ENCODE data around the gene AGAP2. TPM values are rescaled to one million over a fixed set of nuclear protein-coding genes. Genes with fewer than 3 reads are reported as not detected.

The AGAP2 gene
- total RNA-seq, 1 donor from 2014 or later = not detected

- DNase-seq (ENCODE audit: low read depth) = no peak
- H3K27me3 ChIP-seq (ENCODE audit: control insufficient read depth, insufficient read depth, low read length) = peaks cover 12% of the 10 kb centered on the region
- H3K36me3 ChIP-seq (ENCODE audit: control insufficient read depth, insufficient read depth, low read length) = peaks cover 2% of the 10 kb centered on the region
- H3K4me3 ChIP-seq (ENCODE audit: low read depth, low read length) = no peak overlapping the region
- TF ChIP-seq CTCF (IDR thresholded peaks at IDR 0.05; ENCODE audit: insufficient read depth, low read length, poor library complexity, severe bottlenecking) = no peak
Measured at GRCh38 chr12:57720606-57721595, 17.6 kb downstream of the AGAP2 start.

- peaks cover 2% of the 10 kb centered on the region for H3K36me3 ChIP-seq (ENCODE audit: control insufficient read depth, insufficient read depth, low read length)
- no peak for DNase-seq (ENCODE audit: low read depth)
- peaks cover 9% of the 10 kb centered on the region for H3K27me3 ChIP-seq (ENCODE audit: control insufficient read depth, insufficient read depth, low read length)
- H3K4me3 ChIP-seq (ENCODE audit: low read depth, low read length) = no peak overlapping the region
- no peak for TF ChIP-seq CTCF (IDR thresholded peaks at IDR 0.05; ENCODE audit: insufficient read depth, low read length, poor library complexity, severe bottlenecking)
Measured at GRCh38 chr12:57719777-57720605, 18.6 kb downstream of the AGAP2 start.

- Histone ChIP-seq H3K27me3 (ENCODE audit: control insufficient read depth, insufficient read depth, low read length) (peaks cover 2% of the 10 kb centered on the region), H3K36me3 (ENCODE audit: control insufficient read depth, insufficient read depth, low read length) (peaks cover 2% of the 10 kb centered on the region), H3K4me3 (ENCODE audit: low read depth, low read length) (no peak overlapping the region)
- no peak for DNase-seq (ENCODE audit: low read depth)
- TF ChIP-seq CTCF (IDR thresholded peaks at IDR 0.05; ENCODE audit: insufficient read depth, low read length, poor library complexity, severe bottlenecking) = no peak
Measured at GRCh38 chr12:57718641-57719528, 19.7 kb downstream of the AGAP2 start.

GRCh38 chr12:57717846-57718640 lies 20.5 kb downstream of the AGAP2 start:
- peaks cover 2% of the 10 kb centered on the region for H3K36me3 ChIP-seq (ENCODE audit: control insufficient read depth, insufficient read depth, low read length)
- no peaks in the 10 kb centered on the region for H3K27me3 ChIP-seq (ENCODE audit: control insufficient read depth, insufficient read depth, low read length)
- no peak overlapping the region for H3K4me3 ChIP-seq (ENCODE audit: low read depth, low read length)
- no peak for DNase-seq (ENCODE audit: low read depth)
- TF ChIP-seq CTCF (IDR thresholded peaks at IDR 0.05; ENCODE audit: insufficient read depth, low read length, poor library complexity, severe bottlenecking) = no peak

GRCh38 chr12:57717131-57717530 lies 21.4 kb downstream of the AGAP2 start:
- no peak overlapping the region for H3K4me3 ChIP-seq (ENCODE audit: low read depth, low read length)
- H3K27me3 ChIP-seq (ENCODE audit: control insufficient read depth, insufficient read depth, low read length) = no peaks in the 10 kb centered on the region
- TF ChIP-seq CTCF (IDR thresholded peaks at IDR 0.05; ENCODE audit: insufficient read depth, low read length, poor library complexity, severe bottlenecking) = no peak
- peaks cover 2% of the 10 kb centered on the region for H3K36me3 ChIP-seq (ENCODE audit: control insufficient read depth, insufficient read depth, low read length)
- DNase-seq (ENCODE audit: low read depth) = no peak

Measured in kidney epithelial cell (primary cell).